HEK293T (cell line): ENCODE data around the gene SEMA4F.

Experiments used
- FOXK2 ChIP-seq: fragments of 450-650 bp; IDR thresholded peaks from 2 replicates; pipeline ENCODE4 v1.6.1; 2016; ENCODE audit warnings: mild to moderate bottlenecking
- NFRKB ChIP-seq: fragments of 450-650 bp; IDR thresholded peaks from 2 replicates; pipeline ENCODE4 v1.6.1; 2016; ENCODE audit warnings: mild to moderate bottlenecking, moderate library complexity

DNA sequence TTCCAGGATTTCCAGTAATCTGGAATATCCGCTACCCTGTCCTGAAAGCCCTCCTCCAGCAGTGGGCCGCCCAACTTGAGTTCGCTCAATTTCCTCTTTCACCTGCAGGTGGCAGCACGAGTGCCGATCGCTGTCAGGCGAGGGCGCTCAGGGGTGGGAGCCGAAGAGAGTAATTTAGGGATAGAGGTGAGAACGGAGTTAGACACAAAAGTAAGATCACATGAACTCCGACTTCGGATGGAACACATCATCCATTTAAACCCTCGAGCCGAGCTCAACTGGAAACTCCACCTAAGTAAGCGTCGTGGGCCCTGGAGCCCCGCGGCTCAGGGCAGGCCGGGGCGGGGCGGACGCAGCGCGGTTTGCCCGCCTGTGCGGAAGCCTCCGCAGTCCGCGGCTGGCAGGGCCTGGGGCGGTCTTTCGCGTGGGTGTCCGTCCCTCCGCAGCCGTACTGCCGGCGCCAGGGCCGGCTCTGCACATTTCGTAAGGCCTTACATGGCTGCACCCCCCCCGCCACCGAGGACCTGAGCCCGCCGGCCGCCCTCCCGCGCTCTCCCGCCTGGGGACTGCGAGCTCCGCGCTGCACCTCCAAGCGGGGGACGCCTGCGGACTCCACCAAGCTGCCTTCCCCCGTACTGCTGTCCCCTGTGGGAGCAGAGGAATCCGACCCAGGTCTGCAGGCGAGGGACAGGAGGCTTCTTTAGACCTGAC lies 61.2 kb downstream of the SEMA4F start:
- no peak for TF ChIP-seq NFRKB
- TF ChIP-seq FOXK2 = no peak
